K562 (cell line): ENCODE data around the gene COL6A6. TPM values are rescaled to one million over a fixed set of nuclear protein-coding genes. Genes with fewer than 3 reads are reported as not detected.

Source experiments
- ATAC-seq: fragments of 200-7000 bp; cut with Tn5 transposase; 3 replicates; pipeline ENCODE4 v1.9.1; 2020; ENCODE audit warnings: moderate library complexity
- BruUV-seq: library from RNA; stranded (reverse); fragments of 400-500 nt; replicated peaks from 2 replicates; lab custom pipeline; 2021; lab: Mats Ljungman, UMichigan
- CTCF ChIA-PET: fragments of 300-600 bp; formaldehyde crosslinking; extraction: SDS; loops from one replicate; lab custom pipeline; 2021; ENCODE audit warnings: low intra/inter-chr PET ratio; lab: Yijun Ruan, JAX
- POLR2A ChIA-PET: fragments of 300-600, 350-650 bp; sonication (Branson Sonifier 250); formaldehyde crosslinking; extraction: SDS; loops from one replicate; lab custom pipeline; 2021; ENCODE audit warnings: antibody characterized with exemption, inconsistent platforms; lab: Yijun Ruan, JAX
- DNase-seq, 4 experiments: peaks; one replicate each; pipeline versions ENCODE4 v3.0.0 to v3.0.0-alpha.2; 2011 to 2018; ENCODE audit warnings: low spot score in 3 of 4, mixed read lengths in 3 of 4; ENCODE audit errors: extremely low read depth in 1 of 4
- FAIRE-seq: peaks from 2 replicates; lab custom pipeline; 2011; peaks lifted over from hg19 to GRCh38; lab: Jason Lieb, UNC
- H2AFZ ChIP-seq: 2 replicates; pipeline ENCODE4 v1.6.0; 2011; ENCODE audit warnings: low read depth, low read length, control low read depth, inconsistent platforms
- H3K27ac ChIP-seq: fragments of 200-600 bp; 3 replicates; pipeline ENCODE4 v1.8.0; 2011; ENCODE audit warnings: low read depth, mild to moderate bottlenecking, control low read depth, inconsistent platforms, low read length, moderate library complexity, mixed read lengths; ENCODE audit errors: extremely low read depth
- H3K27me3 ChIP-seq, 2 experiments: fragments of 300-600 bp in 1 of 2; 2 replicates in 1 of 2; 3 replicates in 1 of 2; pipeline versions ENCODE4 v1.6.0 to v1.8.0; 2011; ENCODE audit warnings: inconsistent platforms in 2 of 2, low read length in 2 of 2, mild to moderate bottlenecking in 1 of 2, mixed read lengths in 1 of 2, moderate library complexity in 1 of 2; ENCODE audit not compliant: control insufficient read depth in 2 of 2, insufficient read depth in 2 of 2
- H3K36me3 ChIP-seq: fragments of 300-600 bp; 3 replicates; pipeline ENCODE4 v1.8.0; 2011; ENCODE audit warnings: mild to moderate bottlenecking, low read length, inconsistent platforms; ENCODE audit not compliant: control insufficient read depth, insufficient read depth
- H3K4me1 ChIP-seq, 2 experiments: fragments of 200-600 bp in 1 of 2; replicated peaks in 1 of 2; 2 replicates in 1 of 2; 3 replicates in 1 of 2; pipeline versions ENCODE4 v1.5.1 to v1.8.0; 2011; ENCODE audit warnings: inconsistent platforms in 2 of 2, low read length in 2 of 2, mild to moderate bottlenecking in 1 of 2, mixed read lengths in 1 of 2, moderate library complexity in 1 of 2; ENCODE audit not compliant: control insufficient read depth in 2 of 2, insufficient read depth in 2 of 2
- H3K4me2 ChIP-seq: 2 replicates; pipeline ENCODE4 v1.6.1; 2011; ENCODE audit warnings: low read length, control low read depth, inconsistent platforms, mixed read lengths; ENCODE audit not compliant: insufficient read depth
- H3K4me3 ChIP-seq: fragments of 200-600 bp; sonication (generic), shearing (Covaris generic); 2 replicates; pipeline ENCODE4 v1.5.1; 2016; ENCODE audit warnings: control low read depth, inconsistent platforms
- H3K79me2 ChIP-seq: fragments of 200-600 bp; 3 replicates; pipeline ENCODE4 v1.8.0; 2011; ENCODE audit warnings: low read length, inconsistent platforms; ENCODE audit not compliant: control insufficient read depth, insufficient read depth
- H3K9ac ChIP-seq, 2 experiments: 2 replicates each; pipeline versions ENCODE4 v1.6.0 to v1.6.1; 2011; ENCODE audit warnings: low read depth in 2 of 2, low read length in 2 of 2, control low read depth in 1 of 2, inconsistent platforms in 1 of 2, mild to moderate bottlenecking in 1 of 2, mixed read lengths in 1 of 2; ENCODE audit not compliant: insufficient read depth in 1 of 2
- H3K9me1 ChIP-seq: one replicate; pipeline ENCODE4 v1.6.0; 2011; ENCODE audit warnings: inconsistent platforms, mild to moderate bottlenecking, low read length, moderate library complexity; ENCODE audit not compliant: control insufficient read depth, insufficient read depth
- H3K9me3 ChIP-seq: replicated peaks from 2 replicates; pipeline ENCODE4 v1.5.1; 2011; ENCODE audit warnings: low read depth, low read length, inconsistent platforms; ENCODE audit not compliant: control insufficient read depth, insufficient read depth
- H4K20me1 ChIP-seq: replicated peaks from 2 replicates; pipeline ENCODE4 v1.6.1; 2011; ENCODE audit warnings: low read length, inconsistent platforms, mixed read lengths; ENCODE audit not compliant: control insufficient read depth, insufficient read depth
- C11orf30 ChIP-seq: fragments of 450-650 bp; IDR thresholded peaks from 2 replicates; pipeline ENCODE4 v1.6.1; 2016; ENCODE audit warnings: low read depth, mild to moderate bottlenecking
- EGR1 ChIP-seq: fragments of 450-650 bp; conservative IDR thresholded peaks from 2 replicates; pipeline ENCODE4 v1.6.1; 2017; ENCODE audit warnings: mild to moderate bottlenecking
- MAFG ChIP-seq: fragments of 450-650 bp; conservative IDR thresholded peaks from 2 replicates; pipeline ENCODE4 v1.6.1; 2016; ENCODE audit warnings: missing genetic modification characterization, missing compliant biosample characterization
- MTA3 ChIP-seq: fragments of 450-650 bp; formaldehyde crosslinking; IDR thresholded peaks from 2 replicates; pipeline ENCODE4 v1.6.1; 2017; ENCODE audit warnings: mild to moderate bottlenecking, borderline replicate concordance
- MYNN ChIP-seq, 2 experiments: sonication (generic); formaldehyde crosslinking in 1 of 2; IDR thresholded peaks; 2 replicates each; pipeline versions ENCODE4 v1.5.0 to v1.6.1; 2016 to 2020; ENCODE audit warnings: antibody characterized with exemption in 1 of 2, missing genetic modification reagents in 1 of 2
- RBFOX2 ChIP-seq: fragments of 200-400 bp; formaldehyde crosslinking; IDR thresholded peaks from 2 replicates; pipeline ENCODE4 v1.6.1; 2017; ENCODE audit warnings: low read depth, mild to moderate bottlenecking, low read length, moderate library complexity
- RBM17 ChIP-seq: fragments of 200-400 bp; formaldehyde crosslinking; IDR thresholded peaks from 2 replicates; pipeline ENCODE4 v1.6.1; 2017; ENCODE audit warnings: low read depth, mild to moderate bottlenecking, low read length, borderline replicate concordance
- RNF219 ChIP-seq: fragments of 250-450 bp; sonication (Bioruptor Pico); IDR thresholded peaks from 2 replicates; pipeline ENCODE4 v1.5.0; 2022; ENCODE audit warnings: mild to moderate bottlenecking
- ZFP36 ChIP-seq: fragments of 150-350 bp; IDR thresholded peaks from 2 replicates; pipeline ENCODE4 v1.6.1; 2018; ENCODE audit warnings: low read length, low read depth; ENCODE audit not compliant: partially characterized antibody
- ZKSCAN8 ChIP-seq: fragments of 200-800 bp; sonication (Bioruptor generic); IDR thresholded peaks from 2 replicates; pipeline ENCODE4 v1.6.1; 2016; ENCODE audit warnings: missing genetic modification characterization, missing compliant biosample characterization
- ZNF239 ChIP-seq: fragments of 250-450 bp; sonication (Bioruptor Pico); IDR thresholded peaks from 2 replicates; pipeline ENCODE4 v1.4.0; 2020; ENCODE audit warnings: mild to moderate bottlenecking
- ZNF316 ChIP-seq: fragments of 450-650 bp; IDR thresholded peaks from 2 replicates; pipeline ENCODE4 v1.6.1; 2016
- ZNF408 ChIP-seq: fragments of 250-450 bp; sonication (Bioruptor Pico); IDR thresholded peaks from 2 replicates; pipeline ENCODE4 v1.4.0; 2020; ENCODE audit warnings: low read depth, mild to moderate bottlenecking, moderate library complexity
- WGBS: fragments of 100-300 bp; shearing (Covaris generic); methylation state at CpG from one replicate; pipeline ENCODE4 v1.1.6; 2016; ENCODE audit warnings: low coverage, mixed read lengths; ENCODE audit not compliant: insufficient coverage; ENCODE audit errors: missing lambda C conversion rate; 5-methylcytosine and 5-hydroxymethylcytosine counted together
- in situ Hi-C: fragments of 300-500 bp; cut with MboI; formaldehyde crosslinking; loops from 4 replicates; pipeline ENCODE4 v1.15.0; 2018; ENCODE audit warnings: inconsistent platforms, mixed read lengths
- intact Hi-C: fragments of 100-400 bp; cut with micrococcal nuclease; formaldehyde crosslinking; loops from 2 replicates; pipeline ENCODE4 v1.14.2; 2022
- polyA plus RNA-seq, 8 experiments: library from polyadenylated mRNA; depleted of rRNA in 4 of 8; stranded (reverse) in 5 of 8; unstranded in 3 of 8; fragments of >200 nt; fragmentation: Nextera tagmentation in 2 of 8; fragmentation: Illumina TruSeq in 1 of 8; extraction: Ambion mirVana in 2 of 8; extraction: Trizol in 1 of 8; gene quantifications; 2 replicates each; pipeline versions ENCODE4 v1.2.1 to v1.2.3, GENCODE V29; 2011 to 2014; ENCODE audit warnings: inconsistent platforms in 1 of 8, missing spikeins in 1 of 8
- total RNA-seq, 7 experiments: library from RNA; depleted of rRNA in 6 of 7; stranded (reverse); fragments of >200 nt in 6 of 7; fragmentation: Illumina TruSeq in 2 of 7; extraction: Trizol in 2 of 7; gene quantifications; 2 replicates each; pipeline versions ENCODE4 v1.2.1 to v1.2.3, GENCODE V29; 2011 to 2021; ENCODE audit warnings: low replicate concordance in 1 of 7

The COL6A6 gene
- total and polyA plus RNA-seq, 9 of the 15 experiments (the other 6 are each of a cell fraction or from before 2014, with no cell fraction given) = 0.03 to 0.04 (median 0.03) TPM; not detected in 4

GRCh38 chr3:130490241-130490640, 26.7 kb upstream of the COL6A6 start (continued):
- TF ChIP-seq RBM17 = no peak
- no peak for TF ChIP-seq ZNF239
- no peak for TF ChIP-seq ZKSCAN8 (CRISPR knock-in tag)
- no peak for TF ChIP-seq RNF219
- no peak for TF ChIP-seq RBFOX2

- POLR2A ChIA-PET = no interaction called here
- no peak for DNase-seq
- CTCF ChIA-PET = no interaction called here
Observed at GRCh38 chr3:130491431-130491830, 25.5 kb upstream of the COL6A6 start.

More at GRCh38 chr3:130491431-130491830, 25.5 kb upstream of the COL6A6 start:
- no peak overlapping the region for H3K4me3 ChIP-seq
- H3K9ac ChIP-seq = no peak overlapping the region
- no peaks in the 10 kb centered on the region for H4K20me1 ChIP-seq
- intact Hi-C loops (no loop called here), in situ Hi-C loops (no loop called here)
- TF ChIP-seq ZFP36 = no peak
- no peak for TF ChIP-seq ZNF408 (CRISPR knock-in tag)
- TF ChIP-seq ZNF316 = peak; percentile 23; the same call in 1 of the 2 replicates
- 0 out of 2 replicates have a peak, but pooled peaks have one; percentile 28 for TF ChIP-seq MAFG (tag)
- 0 out of 2 replicates have a peak, but pooled peaks have one; percentile 32 for TF ChIP-seq C11orf30
- no peak for TF ChIP-seq MYNN (IDR thresholded peaks at IDR 0.05)
- TF ChIP-seq MYNN (CRISPR knock-in tag; IDR thresholded peaks at IDR 0.05) = no peak
- TF ChIP-seq MTA3 = no peak
- peak; percentile 55; the same call in 1 of the 2 replicates for TF ChIP-seq EGR1
- H3K9me1 ChIP-seq = no peaks in the 10 kb centered on the region
- no peaks in the 10 kb centered on the region for H3K36me3 ChIP-seq
- no peaks in the 10 kb centered on the region for H3K9me3 ChIP-seq
- no peaks in the 10 kb centered on the region for H3K79me2 ChIP-seq
- no peaks in the 10 kb centered on the region; a peak in 1 of 5 replicates for H3K4me1 ChIP-seq
- H3K4me2 ChIP-seq = no peak overlapping the region
- no TSS peak for BruUV-seq
- FAIRE-seq (no peak), ATAC-seq (no peak)
- H2AFZ ChIP-seq = no peak overlapping the region
- 19% methylated on average over 6 of the region's 6 CpGs for WGBS
- no peaks in the 10 kb centered on the region for H3K27me3 ChIP-seq
- no peak overlapping the region for H3K27ac ChIP-seq
